Hematopoietic multipotent progenitor cell treated with erythropoietin and hydrocortisone succinate and interleukin-3 and kit ligand, for 15 days (in vitro differentiated cells): ENCODE data around the gene HDAC1.
"Not testable (repeated sequence)": the region's sequence is repeated elsewhere in the genome, so short reads cannot be mapped to it uniquely, and the experiment has no call there.

Experiments used
- DNase-seq: peaks from one replicate; pipeline ENCODE4 v3.0.0-alpha.2; 2015; ENCODE audit warnings: low spot score

The HDAC1 gene

GRCh38 chr1:32349211-32349708 lies 57.4 kb downstream of the HDAC1 start:
- DNase-seq, result no peak

GRCh38 chr1:32350785-32351398 lies 59.0 kb downstream of the HDAC1 start:
- peak; percentile 80 for DNase-seq

GRCh38 chr1:32351399-32352238 lies 59.7 kb downstream of the HDAC1 start:
- peak; percentile 81 for DNase-seq

- no peak for DNase-seq
Observed at GRCh38 chr1:32352239-32352745, 60.4 kb downstream of the HDAC1 start.

- no peak for DNase-seq
Observed at GRCh38 chr1:32352831-32353383, 61.0 kb downstream of the HDAC1 start.

GRCh38 chr1:32353431-32353830 lies 61.5 kb downstream of the HDAC1 start:
- DNase-seq, result no peak

- DNase-seq, result no peak
Observed at GRCh38 chr1:32353886-32354570, 62.1 kb downstream of the HDAC1 start.

- not testable (repeated sequence) for DNase-seq
Observed at GRCh38 chr1:32355778-32356177, 63.9 kb downstream of the HDAC1 start.

GRCh38 chr1:32356478-32356877 lies 64.6 kb downstream of the HDAC1 start:
- DNase-seq, result no peak

- no peak for DNase-seq
Observed at GRCh38 chr1:32357614-32358013, 65.7 kb downstream of the HDAC1 start.

GRCh38 chr1:32358435-32358834 lies 66.6 kb downstream of the HDAC1 start:
- no peak for DNase-seq

- no peak for DNase-seq
Observed at GRCh38 chr1:32361308-32361673, 69.4 kb downstream of the HDAC1 start.

- DNase-seq, result peak; percentile 17
Observed at GRCh38 chr1:32361674-32362473, 70.0 kb downstream of the HDAC1 start.

GRCh38 chr1:32362474-32363313 lies 70.8 kb downstream of the HDAC1 start, which contains the start of the genes FAM229A and TSSK3:
Gene FAM229A, minus strand, starts transcription at chr1:32362485. Its CDS starts 394 bp downstream, at chr1:32362091.
Gene TSSK3, plus strand, starts transcription at chr1:32362539. Its CDS starts 163 bp downstream, at chr1:32362702.
- DNase-seq, result no peak

- no peak for DNase-seq
Observed at GRCh38 chr1:32363713-32364112, 71.8 kb downstream of the HDAC1 start.

GRCh38 chr1:32364836-32365235 lies 73.0 kb downstream of the HDAC1 start:
- DNase-seq, result no peak

- DNase-seq, result no peak
Observed at GRCh38 chr1:32365445-32365844, 73.6 kb downstream of the HDAC1 start.

- DNase-seq, result no peak
Observed at GRCh38 chr1:32367912-32368635, 76.2 kb downstream of the HDAC1 start.

GRCh38 chr1:32372149-32372756 lies 80.4 kb downstream of the HDAC1 start:
- DNase-seq, result no peak
